SW480 (cell line): Measurements from ENCODE around the gene ALG9.
A peak's percentile ranks its signal among the peaks of the same experiment; 100 is the strongest.

ENCODE experiments used
- DNase-seq: peaks from one replicate; pipeline ENCODE4 v3.0.0-alpha.2; 2016; ENCODE audit warnings: low spot score

Gene ALG9

GRCh38 chr11:111765320-111765983, 105.9 kb downstream of the ALG9 start:
- DNase-seq = peak; percentile 27

GRCh38 chr11:111764621-111765020, 106.8 kb downstream of the ALG9 start:
- no peak for DNase-seq

- no peak for DNase-seq
Observed at GRCh38 chr11:111762981-111763643, 108.3 kb downstream of the ALG9 start.

- DNase-seq = no peak
Observed at GRCh38 chr11:111762526-111762925, 108.9 kb downstream of the ALG9 start.

- no peak for DNase-seq
Observed at GRCh38 chr11:111761036-111761435, 110.3 kb downstream of the ALG9 start.

GRCh38 chr11:111759778-111760407, 111.5 kb downstream of the ALG9 start:
- no peak for DNase-seq

- DNase-seq = no peak
Observed at GRCh38 chr11:111759376-111759775, 112.0 kb downstream of the ALG9 start.

GRCh38 chr11:111756097-111756496, 115.3 kb downstream of the ALG9 start:
- no peak for DNase-seq

GRCh38 chr11:111749646-111750045, 121.7 kb downstream of the ALG9 start:
- no peak for DNase-seq

GRCh38 chr11:111748035-111748804, 123.2 kb downstream of the ALG9 start:
- no peak for DNase-seq

GRCh38 chr11:111745719-111746504, 125.5 kb downstream of the ALG9 start:
- no peak for DNase-seq

GRCh38 chr11:111743700-111744099, 127.7 kb downstream of the ALG9 start:
- DNase-seq = no peak

GRCh38 chr11:111741751-111742150, 129.6 kb downstream of the ALG9 start:
- no peak for DNase-seq

GRCh38 chr11:111739299-111739698, 132.1 kb downstream of the ALG9 start:
- no peak for DNase-seq

- DNase-seq = no peak
Observed at GRCh38 chr11:111737444-111738210, 133.8 kb downstream of the ALG9 start.

- DNase-seq = no peak
Observed at GRCh38 chr11:111736621-111737443, 134.5 kb downstream of the ALG9 start.
